ENCODE results near the gene WAPL. TPM values are rescaled to one million over a fixed set of nuclear protein-coding genes. Genes with fewer than 3 reads are reported as not detected.

Gene WAPL
- total and polyA plus RNA-seq, 10 of the 15 experiments (the other 5 are each of a cell fraction or from before 2014, with no cell fraction given): 15.7 to 45.8 (median 29.0) TPM

DNA sequence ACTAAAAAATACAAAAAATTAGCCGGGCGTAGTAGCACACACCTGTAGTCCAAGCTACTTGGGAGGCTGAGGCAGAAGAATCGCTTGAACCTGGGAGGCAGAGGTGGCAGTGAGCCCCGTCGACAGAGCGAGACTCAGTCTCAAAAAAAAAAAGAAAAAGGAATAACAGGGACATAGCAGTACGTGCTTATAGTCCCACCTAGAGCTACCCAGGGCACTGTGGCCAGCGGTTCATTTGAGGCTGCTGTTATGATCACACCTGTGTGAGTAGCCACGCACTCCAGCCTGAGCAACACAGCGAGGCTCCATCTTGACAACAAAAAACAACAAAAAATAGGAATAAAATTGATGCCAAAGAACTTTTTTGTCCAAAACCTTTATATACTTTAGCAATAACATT lies 17.1 kb downstream of the WAPL start:
- RAD21 ChIA-PET (ENCODE audit: unreplicated experiment): no interaction called here
- WGBS (ENCODE audit: insufficient coverage, insufficient replicate concordance, low lambda C conversion rate, missing lambda C conversion rate): 96% methylated on average over 10 of the region's 10 CpGs
- H3K4me3 ChIP-seq: no peak overlapping the region
- no peak for DNase-seq (ENCODE audit: low read depth, low spot score)
- peaks cover 3% of the 10 kb centered on the region; the same call in 1 of the 2 replicates for H4K20me1 ChIP-seq (ENCODE audit: control insufficient read depth, insufficient read depth)
- TF ChIP-seq NFYA (IDR thresholded peaks at IDR 0.05; ENCODE audit: borderline replicate concordance, low read depth, low read length): no peak
- TF ChIP-seq FOS (IDR thresholded peaks at IDR 0.05; ENCODE audit: borderline replicate concordance, extremely low read depth, insufficient read length): no peak
- no peak for TF ChIP-seq SIN3A (IDR thresholded peaks at IDR 0.05; ENCODE audit: low read depth, low read length)
- TF ChIP-seq WRNIP1 (IDR thresholded peaks at IDR 0.05; ENCODE audit: borderline replicate concordance, low read depth, low read length): no peak
- no peak for TF ChIP-seq PAX5 (IDR thresholded peaks at IDR 0.05; ENCODE audit: borderline replicate concordance, low read depth, low read length)
- TF ChIP-seq MYB (IDR thresholded peaks at IDR 0.05; ENCODE audit: borderline replicate concordance, low read depth, low read length): no peak
- no peak for TF ChIP-seq SMARCA5 (IDR thresholded peaks at IDR 0.05)
- no peak for TF ChIP-seq EZH2 (IDR thresholded peaks at IDR 0.05; ENCODE audit: borderline replicate concordance, control insufficient read depth, low read depth, low read length)
- H3K4me2 ChIP-seq (ENCODE audit: control insufficient read depth, insufficient read depth): no peak overlapping the region
- H3K9me3 ChIP-seq (replicated peaks; ENCODE audit: control insufficient read depth, insufficient read depth, low read length): no peaks in the 10 kb centered on the region; the same call in 2 of the 3 replicates
- no peak overlapping the region for H2AFZ ChIP-seq (ENCODE audit: control insufficient read depth, low read depth, low read length)
- in situ Hi-C loops (cut with MboI): no loop called here
- SMC1A ChIA-PET (ENCODE audit: uncharacterized antibody, unreplicated experiment): interaction anchor here (1.2 kb wide), 1 partner anchor 13 kb away, joined by 3 read pairs; no protein-coding TSS in a partner anchor
- intact Hi-C loops (cut with micrococcal nuclease; ENCODE audit: unreplicated experiment): no loop called here
- H3K79me2 ChIP-seq (ENCODE audit: control insufficient read depth, insufficient read depth, low read length): peaks cover 64% of the 10 kb centered on the region
- peaks cover 2 to 32% of the 10 kb centered on the region in 2 experiments for H3K36me3 ChIP-seq (ENCODE audit: control insufficient read depth in 2 of 2, insufficient read depth in 2 of 2, low read length in 1 of 2)
- H3K4me1 ChIP-seq (ENCODE audit: control insufficient read depth, insufficient read depth, low read length): peaks cover 11% of the 10 kb centered on the region
- H3K9ac ChIP-seq (ENCODE audit: control insufficient read depth, insufficient read depth, low read length): no peak overlapping the region
- ATAC-seq: no peak
- POLR2A ChIA-PET: interaction anchor here (0.6 kb wide), 1 partner anchor 93 kb away, joined by 5 read pairs; no protein-coding TSS in a partner anchor
- no peak overlapping the region for H3K27ac ChIP-seq (ENCODE audit: control insufficient read depth, insufficient read depth)
- no peaks in the 10 kb centered on the region for H3K27me3 ChIP-seq (replicated peaks in 1 of 2; ENCODE audit: control insufficient read depth in 2 of 2, insufficient read depth in 2 of 2, low read length in 1 of 2)
- CTCF ChIA-PET: no interaction called here
- BruUV-seq (replicated peaks): no TSS peak
- no peak for FAIRE-seq

DNA sequence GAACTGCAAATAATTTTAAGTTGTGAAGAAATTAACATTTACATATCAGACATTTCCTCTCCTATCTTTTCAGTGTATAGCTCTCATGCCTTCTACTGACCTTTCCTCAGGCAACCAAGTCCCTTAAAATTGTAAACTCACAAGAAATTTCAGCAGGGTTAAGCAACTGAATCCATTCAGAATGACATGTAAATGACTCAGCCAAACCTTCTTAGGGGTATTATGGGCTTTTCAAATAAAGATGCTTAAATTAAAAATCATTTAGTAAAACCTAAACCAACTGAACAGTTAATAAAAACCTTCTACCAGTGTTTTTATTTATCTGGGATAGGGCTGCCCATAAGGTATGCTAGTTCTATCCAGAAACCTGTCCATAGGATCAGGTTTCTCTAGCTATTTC lies 20.7 kb downstream of the WAPL start:
- Histone ChIP-seq H3K36me3 (ENCODE audit: control insufficient read depth in 2 of 2, insufficient read depth in 2 of 2, low read length in 1 of 2) (peaks cover 2 to 49% of the 10 kb centered on the region in 2 experiments), H3K9me3 (replicated peaks; ENCODE audit: control insufficient read depth, insufficient read depth, low read length) (no peaks in the 10 kb centered on the region; the same call in 2 of the 3 replicates), H3K27me3 (replicated peaks in 1 of 2; ENCODE audit: control insufficient read depth in 2 of 2, insufficient read depth in 2 of 2, low read length in 1 of 2) (no peaks in the 10 kb centered on the region), H3K4me3 (no peak overlapping the region), H3K79me2 (ENCODE audit: control insufficient read depth, insufficient read depth, low read length) (peaks cover 52% of the 10 kb centered on the region), H3K27ac (ENCODE audit: control insufficient read depth, insufficient read depth) (no peak overlapping the region), H3K4me2 (ENCODE audit: control insufficient read depth, insufficient read depth) (no peak overlapping the region), H3K4me1 (ENCODE audit: control insufficient read depth, insufficient read depth, low read length) (peaks cover 5% of the 10 kb centered on the region; the same call in 1 of the 2 replicates), H2AFZ (ENCODE audit: control insufficient read depth, low read depth, low read length) (no peak overlapping the region), H3K9ac (ENCODE audit: control insufficient read depth, insufficient read depth, low read length) (no peak overlapping the region), H4K20me1 (ENCODE audit: control insufficient read depth, insufficient read depth) (peaks cover 3% of the 10 kb centered on the region; the same call in 1 of the 2 replicates)
- ChIA-PET CTCF (no interaction called here), POLR2A (no interaction called here), RAD21 (ENCODE audit: unreplicated experiment) (no interaction called here), SMC1A (ENCODE audit: uncharacterized antibody, unreplicated experiment) (interaction anchor here (1.0 to 1.3 kb wide), 2 partner anchors 18 to 107 kb away, joined by 3 read pairs; no protein-coding TSS in a partner anchor)
- ATAC-seq (no peak), FAIRE-seq (no peak), DNase-seq (ENCODE audit: low read depth, low spot score) (no peak)
- no TSS peak for BruUV-seq (replicated peaks)
- intact Hi-C loops (cut with micrococcal nuclease; ENCODE audit: unreplicated experiment): no loop called here
- in situ Hi-C loops (cut with MboI): no loop called here
- TF ChIP-seq IRF4 (IDR thresholded peaks at IDR 0.05; ENCODE audit: low read depth, low read length) (no peak), MTA2 (IDR thresholded peaks at IDR 0.05; ENCODE audit: low read depth) (no peak), CBX5 (IDR thresholded peaks at IDR 0.05; ENCODE audit: low read depth) (no peak), PML (IDR thresholded peaks at IDR 0.05; ENCODE audit: low read length) (no peak), SMC3 (IDR thresholded peaks at IDR 0.05; ENCODE audit: borderline replicate concordance, low read length) (no peak), STAT1 (conservative IDR thresholded peaks at IDR 0.05) (no peak), POU2F2 (IDR thresholded peaks at IDR 0.05; ENCODE audit: borderline replicate concordance, low read depth, low read length) (no peak)
- TF ChIP-seq, protein P1, sequence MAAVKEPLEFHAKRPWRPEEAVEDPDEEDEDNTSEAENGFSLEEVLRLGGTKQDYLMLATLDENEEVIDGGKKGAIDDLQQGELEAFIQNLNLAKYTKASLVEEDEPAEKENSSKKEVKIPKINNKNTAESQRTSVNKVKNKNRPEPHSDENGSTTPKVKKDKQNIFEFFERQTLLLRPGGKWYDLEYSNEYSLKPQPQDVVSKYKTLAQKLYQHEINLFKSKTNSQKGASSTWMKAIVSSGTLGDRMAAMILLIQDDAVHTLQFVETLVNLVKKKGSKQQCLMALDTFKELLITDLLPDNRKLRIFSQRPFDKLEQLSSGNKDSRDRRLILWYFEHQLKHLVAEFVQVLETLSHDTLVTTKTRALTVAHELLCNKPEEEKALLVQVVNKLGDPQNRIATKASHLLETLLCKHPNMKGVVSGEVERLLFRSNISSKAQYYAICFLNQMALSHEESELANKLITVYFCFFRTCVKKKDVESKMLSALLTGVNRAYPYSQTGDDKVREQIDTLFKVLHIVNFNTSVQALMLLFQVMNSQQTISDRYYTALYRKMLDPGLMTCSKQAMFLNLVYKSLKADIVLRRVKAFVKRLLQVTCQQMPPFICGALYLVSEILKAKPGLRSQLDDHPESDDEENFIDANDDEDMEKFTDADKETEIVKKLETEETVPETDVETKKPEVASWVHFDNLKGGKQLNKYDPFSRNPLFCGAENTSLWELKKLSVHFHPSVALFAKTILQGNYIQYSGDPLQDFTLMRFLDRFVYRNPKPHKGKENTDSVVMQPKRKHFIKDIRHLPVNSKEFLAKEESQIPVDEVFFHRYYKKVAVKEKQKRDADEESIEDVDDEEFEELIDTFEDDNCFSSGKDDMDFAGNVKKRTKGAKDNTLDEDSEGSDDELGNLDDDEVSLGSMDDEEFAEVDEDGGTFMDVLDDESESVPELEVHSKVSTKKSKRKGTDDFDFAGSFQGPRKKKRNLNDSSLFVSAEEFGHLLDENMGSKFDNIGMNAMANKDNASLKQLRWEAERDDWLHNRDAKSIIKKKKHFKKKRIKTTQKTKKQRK (IDR thresholded peaks at IDR 0.05; ENCODE audit: low read depth, low read length): no peak
